ENCODE measurements around the gene PRTN3.

PRTN3 gene

GRCh38 chr19:825897-826644 lies 14.7 kb upstream of the PRTN3 start:
- no peak overlapping the region for H3K4me3 ChIP-seq (ENCODE audit: low read depth, low read length)
- TF ChIP-seq CTCF (IDR thresholded peaks at IDR 0.05; ENCODE audit: low read depth, low read length): no peak
- in situ Hi-C loops (cut with HindIII; ENCODE audit: low sequenced_read_pairs): no loop called here
- no peak for DNase-seq (ENCODE audit: low read depth, low spot score)

- TF ChIP-seq CTCF (IDR thresholded peaks at IDR 0.05; ENCODE audit: low read depth, low read length): no peak
- DNase-seq (ENCODE audit: low read depth, low spot score): no peak
- no peak overlapping the region for H3K4me3 ChIP-seq (ENCODE audit: low read depth, low read length)
- in situ Hi-C loops (cut with HindIII; ENCODE audit: low sequenced_read_pairs): no loop called here
Measured at GRCh38 chr19:827314-827709, 13.5 kb upstream of the PRTN3 start.

GRCh38 chr19:827710-828321 lies 13.0 kb upstream of the PRTN3 start, which contains the start of gene AZU1:
TSS of gene AZU1 (plus strand) at chr19:827837. CDS start at chr19:827847, 10 bp downstream.
- in situ Hi-C loops (cut with HindIII; ENCODE audit: low sequenced_read_pairs): no loop called here
- no peak for DNase-seq (ENCODE audit: low read depth, low spot score)
- no peak for TF ChIP-seq CTCF (IDR thresholded peaks at IDR 0.05; ENCODE audit: low read depth, low read length)
- no peak within 1 kb of the TSS for H3K4me3 ChIP-seq (ENCODE audit: low read depth, low read length)

GRCh38 chr19:829129-829758 lies 11.6 kb upstream of the PRTN3 start:
- no peak for TF ChIP-seq CTCF (IDR thresholded peaks at IDR 0.05; ENCODE audit: low read depth, low read length)
- no peak for DNase-seq (ENCODE audit: low read depth, low spot score)
- H3K4me3 ChIP-seq (ENCODE audit: low read depth, low read length): no peak overlapping the region
- in situ Hi-C loops (cut with HindIII; ENCODE audit: low sequenced_read_pairs): no loop called here

- H3K4me3 ChIP-seq (ENCODE audit: low read depth, low read length): no peak overlapping the region
- TF ChIP-seq CTCF (IDR thresholded peaks at IDR 0.05; ENCODE audit: low read depth, low read length): no peak
- DNase-seq (ENCODE audit: low read depth, low spot score): no peak
- in situ Hi-C loops (cut with HindIII; ENCODE audit: low sequenced_read_pairs): no loop called here
Measured at GRCh38 chr19:831407-832369, 9.1 kb upstream of the PRTN3 start.

- TF ChIP-seq CTCF (IDR thresholded peaks at IDR 0.05; ENCODE audit: low read depth, low read length): no peak
- H3K4me3 ChIP-seq (ENCODE audit: low read depth, low read length): no peak overlapping the region
- DNase-seq (ENCODE audit: low read depth, low spot score): no peak
- in situ Hi-C loops (cut with HindIII; ENCODE audit: low sequenced_read_pairs): no loop called here
Measured at GRCh38 chr19:834216-834615, 6.6 kb upstream of the PRTN3 start.
